ENCODE results near the gene DTNB.

Gene DTNB

DNA sequence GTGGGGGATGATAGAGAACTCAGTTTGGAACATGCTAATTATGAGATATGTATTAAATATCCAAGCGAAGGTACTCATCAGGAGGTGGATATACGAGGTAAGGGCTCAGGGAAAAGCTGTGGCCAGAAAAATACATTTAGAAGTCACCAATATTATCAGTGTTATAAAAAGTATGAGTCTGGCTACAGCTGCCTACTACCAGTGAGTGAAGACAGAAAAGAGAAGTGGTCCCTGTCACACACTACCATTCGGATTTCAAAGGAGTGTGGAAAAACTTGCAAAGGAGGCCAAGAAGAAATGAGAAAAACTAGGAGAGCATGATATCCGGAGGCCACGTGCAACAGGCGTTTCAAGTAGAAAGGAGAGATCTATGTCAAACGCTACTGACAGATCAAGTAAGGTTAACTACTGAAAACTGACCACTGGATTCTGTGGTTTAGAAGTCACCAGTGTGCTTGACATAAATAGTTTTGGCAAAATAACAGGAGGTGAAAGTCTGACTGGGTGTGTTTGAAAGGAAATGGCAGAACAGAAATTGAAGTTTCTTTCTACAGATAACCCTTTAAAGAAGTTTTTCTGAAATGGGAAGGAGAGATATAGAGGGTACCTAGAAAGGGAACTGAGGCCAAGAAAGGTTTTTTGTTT, 213.0 kb downstream of the DTNB start:
- DNase-seq (ENCODE audit: low spot score), result no peak

DNA sequence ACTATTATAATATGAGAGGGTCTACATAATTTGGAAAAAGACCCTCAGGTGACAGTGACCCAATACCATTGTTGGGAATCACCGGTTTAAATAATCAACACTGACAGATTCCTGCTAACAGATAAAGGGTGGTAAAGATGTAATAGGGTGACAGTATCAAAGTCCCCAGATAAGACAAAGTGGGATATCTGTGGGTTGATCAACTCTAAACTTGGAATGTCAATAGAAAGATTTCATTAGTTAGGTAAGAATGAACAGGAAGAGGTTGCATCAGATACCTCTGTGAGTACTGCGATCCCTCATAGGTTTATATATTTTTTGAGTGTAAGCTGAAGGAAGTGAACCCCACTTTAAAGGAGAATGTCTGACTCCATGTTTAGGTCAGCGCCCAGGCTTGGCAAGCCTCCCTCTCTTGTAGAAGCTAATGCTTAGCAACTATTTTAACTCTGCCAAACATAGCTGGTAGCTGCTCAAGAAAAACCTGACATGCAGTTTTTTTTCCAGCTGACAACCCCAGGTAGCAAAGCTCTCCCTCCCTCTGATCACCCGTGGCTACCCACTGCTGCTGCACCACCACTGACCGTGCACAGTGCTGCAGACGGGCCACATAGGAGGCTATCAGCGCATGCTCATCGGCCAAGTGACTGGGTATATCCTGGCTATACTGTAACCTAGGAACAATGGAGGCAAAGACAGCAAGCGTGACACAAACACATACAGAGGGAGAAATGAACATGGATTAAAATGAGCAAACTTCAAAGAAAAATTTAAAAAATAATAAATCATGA, 218.4 kb downstream of the DTNB start:
- no peak for DNase-seq (ENCODE audit: low spot score)

- DNase-seq (ENCODE audit: low spot score), result peak; percentile 25
These were observed 220.0 kb downstream of the DTNB start for GRCh38 chr2:25453199-25453905.

GRCh38 chr2:25448808-25449207, 224.6 kb downstream of the DTNB start:
- no peak for DNase-seq (ENCODE audit: low spot score)

- DNase-seq (ENCODE audit: low spot score), result no peak
These were observed 226.4 kb downstream of the DTNB start for GRCh38 chr2:25447018-25447417.

DNA sequence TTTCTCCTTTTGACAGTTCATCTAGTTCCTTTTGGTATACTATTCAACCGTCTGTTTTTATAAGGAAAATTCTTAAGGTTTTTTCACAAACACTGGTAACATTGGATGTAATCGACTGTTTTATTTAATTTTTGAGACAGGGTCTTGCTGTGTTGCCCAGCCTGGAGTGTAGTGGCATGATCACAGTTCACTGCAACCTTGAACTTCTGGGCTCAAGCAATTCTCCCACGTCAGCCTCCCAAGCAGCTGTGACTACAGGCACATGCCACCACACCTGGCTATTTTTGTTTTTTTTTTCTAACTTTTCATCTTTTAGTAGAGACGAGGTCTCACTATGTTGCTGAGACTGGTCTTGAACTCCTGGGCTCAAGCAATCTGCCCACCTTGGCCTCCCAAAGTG, 227.3 kb downstream of the DTNB start:
- no peak for DNase-seq (ENCODE audit: low spot score)

- no peak for DNase-seq (ENCODE audit: low spot score)
These were observed 227.9 kb downstream of the DTNB start for GRCh38 chr2:25445464-25445863.

- no peak for DNase-seq (ENCODE audit: low spot score)
These were observed 228.6 kb downstream of the DTNB start for GRCh38 chr2:25444608-25445270.

- DNase-seq (ENCODE audit: low spot score), result no peak
These were observed 229.6 kb downstream of the DTNB start for GRCh38 chr2:25443766-25444165.

DNA sequence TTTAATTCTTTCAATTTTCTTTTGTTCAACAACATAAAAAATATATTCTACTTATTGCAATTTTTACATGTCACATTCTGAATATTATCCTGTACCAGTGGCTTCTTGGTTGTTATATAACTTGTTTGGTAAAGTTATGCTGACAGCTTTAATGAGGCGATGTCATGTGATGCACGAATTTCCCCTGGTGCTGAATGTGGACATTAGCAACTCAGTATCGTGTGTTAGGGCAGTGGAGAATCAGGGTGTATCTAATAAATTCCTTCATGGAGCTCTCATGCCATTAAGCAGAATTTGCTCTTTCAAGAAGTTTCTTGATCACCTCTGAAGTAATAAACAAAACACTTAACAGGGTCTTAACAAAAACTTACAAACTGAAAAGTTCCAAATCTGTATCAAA, 232.0 kb downstream of the DTNB start:
- no peak for DNase-seq (ENCODE audit: low spot score)

DNA sequence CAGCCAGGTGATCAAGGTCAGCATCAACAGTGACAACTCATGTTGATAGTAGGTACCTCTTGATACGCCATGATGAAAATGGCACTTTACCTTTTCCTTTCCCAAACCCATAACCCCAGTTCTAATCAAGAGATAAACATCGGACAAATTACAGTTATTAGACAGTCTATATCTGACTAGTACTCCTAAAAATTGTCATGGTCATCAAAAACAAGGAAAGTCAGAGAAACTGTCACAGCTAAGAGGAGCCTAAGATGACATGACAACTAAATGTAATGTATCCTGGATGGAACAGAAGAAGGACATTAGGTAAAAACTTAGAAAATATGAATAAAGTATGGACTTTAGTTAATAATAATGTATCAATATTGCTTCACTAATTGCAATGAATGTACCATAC, 234.6 kb downstream of the DTNB start:
- no peak for DNase-seq (ENCODE audit: low spot score)

DNA sequence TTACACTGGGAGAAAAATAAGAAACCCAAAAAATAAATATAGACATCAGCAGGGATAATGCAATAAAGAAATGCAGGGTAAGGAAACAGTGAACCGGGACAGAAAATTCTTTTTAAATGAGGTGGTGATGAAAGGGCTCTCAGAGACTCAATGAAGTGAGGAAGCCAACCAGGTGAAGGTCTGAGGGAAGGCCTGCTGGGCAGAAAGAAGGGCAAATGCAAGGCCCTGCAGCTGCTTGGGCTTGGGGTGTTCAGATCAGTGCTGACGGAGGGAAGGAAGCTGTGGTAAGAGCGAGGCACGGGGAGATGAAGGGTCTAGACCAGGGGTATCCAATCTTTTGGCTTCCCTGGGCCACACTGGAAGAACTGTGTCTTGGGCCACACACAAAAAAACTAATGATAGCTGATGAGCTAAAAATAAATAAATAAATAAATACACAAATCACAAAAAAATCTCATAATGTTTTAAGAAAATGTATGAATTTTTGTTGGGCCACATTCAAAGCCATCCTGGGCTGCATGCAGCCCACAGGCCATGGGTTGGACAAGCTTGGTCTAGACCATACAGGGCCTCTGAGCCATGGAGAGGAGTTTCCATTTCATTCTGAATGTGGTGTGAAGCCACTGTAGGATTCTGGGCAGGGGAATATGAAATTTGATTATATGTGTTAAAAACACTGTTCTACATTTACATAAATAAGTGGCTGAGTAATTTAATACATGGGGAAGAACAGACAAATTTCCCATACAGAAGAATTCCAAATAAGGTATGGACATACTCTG, 235.3 kb downstream of the DTNB start:
- no peak for DNase-seq (ENCODE audit: low spot score)

GRCh38 chr2:25435421-25435820, 238.0 kb downstream of the DTNB start:
- no peak for DNase-seq (ENCODE audit: low spot score)

DNA sequence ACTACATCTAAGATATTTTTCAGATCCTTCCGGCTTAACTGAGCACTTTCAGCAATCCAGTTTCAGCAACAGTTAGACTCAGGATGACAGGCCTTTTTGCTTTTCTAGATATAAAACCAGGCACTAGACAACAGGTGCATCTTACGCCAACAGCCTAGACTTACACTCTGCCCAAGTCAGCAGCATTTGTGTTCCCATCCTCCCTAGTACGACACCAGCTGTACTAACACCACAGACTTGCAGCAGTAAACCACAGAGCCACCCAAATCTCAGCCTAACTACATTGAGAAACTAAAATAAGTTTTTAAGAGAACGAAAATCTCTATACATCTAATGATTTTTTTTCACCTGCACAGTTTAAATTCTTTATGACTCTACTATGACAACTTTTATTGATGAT, 241.8 kb downstream of the DTNB start:
- no peak for DNase-seq (ENCODE audit: low spot score)

DNA sequence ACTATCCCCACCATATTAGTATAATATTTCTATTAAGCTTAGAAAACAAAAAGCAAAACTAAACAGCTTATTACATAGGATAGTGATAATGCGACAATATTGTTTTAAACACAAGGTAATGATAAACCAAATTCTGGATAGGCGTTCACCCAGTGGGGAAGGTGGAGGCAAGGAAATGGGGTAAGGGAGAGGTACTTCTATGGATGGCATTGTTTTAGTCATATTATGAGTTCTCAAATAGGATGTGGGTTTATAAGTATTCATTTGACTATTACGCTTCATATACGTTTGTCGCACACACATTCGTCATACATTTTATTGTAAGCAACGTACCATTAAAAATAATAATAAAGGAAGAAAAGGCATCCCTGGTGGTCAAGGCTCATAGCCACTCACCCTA, 242.8 kb downstream of the DTNB start:
- DNase-seq (ENCODE audit: low spot score), result no peak

DNA sequence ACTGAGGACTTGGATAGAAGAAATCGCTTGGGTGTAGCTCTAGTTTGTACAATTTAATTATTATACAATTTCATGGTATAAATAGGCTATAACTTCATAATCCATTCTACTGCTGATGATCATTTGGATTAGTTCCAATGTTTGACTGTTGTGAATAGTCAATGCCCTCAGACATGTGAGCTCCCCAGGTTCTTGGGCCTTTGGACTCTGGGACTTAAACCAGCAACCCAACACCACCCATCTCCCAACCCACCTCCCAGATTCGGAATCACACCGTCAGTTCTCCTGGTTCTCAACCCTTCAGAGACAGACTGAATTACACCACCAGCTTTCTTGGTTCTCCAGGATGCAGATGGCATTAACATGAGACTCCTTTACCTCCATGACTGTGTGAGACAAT, 247.1 kb downstream of the DTNB start:
- DNase-seq (ENCODE audit: low spot score), result no peak

DNA sequence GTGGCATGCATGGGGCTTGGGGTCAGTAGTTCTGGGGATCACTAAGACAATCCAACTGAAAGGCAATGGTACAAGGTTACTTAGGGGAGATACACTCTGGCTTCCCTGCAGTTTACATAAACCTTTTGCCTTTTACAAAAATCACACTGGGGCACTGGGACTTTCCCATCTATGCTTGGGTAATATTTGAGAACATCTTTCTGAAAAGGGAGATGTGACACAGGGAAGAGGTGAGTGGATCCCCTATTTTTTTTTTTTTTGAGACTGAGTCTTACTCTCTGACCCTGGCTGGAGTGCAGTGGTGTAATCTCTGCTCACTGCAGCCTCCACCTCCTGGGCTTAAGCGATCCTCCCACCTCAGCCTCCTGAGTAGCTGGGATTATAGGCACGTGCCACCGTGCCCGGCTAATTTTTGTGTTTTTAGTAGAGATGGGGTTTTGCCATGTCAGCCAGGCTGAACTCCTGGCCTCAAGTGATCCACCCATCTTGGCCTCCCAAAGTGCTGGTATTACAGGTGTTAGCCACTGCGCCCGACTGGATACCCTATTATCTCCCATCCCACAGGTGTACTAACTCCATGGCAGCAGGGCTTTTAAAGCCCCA, 248.8 kb downstream of the DTNB start:
- no peak for DNase-seq (ENCODE audit: low spot score)

DNA sequence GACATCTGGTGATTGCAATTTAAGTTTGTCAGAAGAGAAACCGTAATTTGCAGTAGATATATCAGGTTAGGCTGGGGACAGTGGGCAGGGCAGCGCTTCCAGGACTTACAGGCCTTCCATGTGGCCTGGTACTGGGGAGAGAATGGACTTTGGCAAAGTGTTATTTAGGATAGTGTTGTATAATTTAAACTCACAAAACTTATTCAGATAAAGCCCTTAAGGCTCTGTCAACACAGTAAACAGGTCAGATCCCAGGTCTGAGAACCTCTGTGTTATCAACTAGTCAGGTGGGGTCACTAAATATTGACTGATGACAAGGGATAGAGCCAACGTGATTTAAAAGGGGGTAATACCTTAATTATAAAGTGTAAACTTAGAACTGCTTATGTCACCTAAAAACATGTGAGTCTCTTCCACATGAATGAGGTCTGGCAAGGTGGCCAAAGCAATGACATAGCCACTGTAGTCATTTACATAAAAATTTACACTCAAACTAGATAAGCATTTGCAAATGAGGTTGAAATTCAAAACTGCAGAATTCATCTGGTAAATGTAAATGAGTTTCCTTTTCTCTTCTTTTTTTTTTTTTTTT, 251.5 kb downstream of the DTNB start:
- no peak for DNase-seq (ENCODE audit: low spot score)

DNA sequence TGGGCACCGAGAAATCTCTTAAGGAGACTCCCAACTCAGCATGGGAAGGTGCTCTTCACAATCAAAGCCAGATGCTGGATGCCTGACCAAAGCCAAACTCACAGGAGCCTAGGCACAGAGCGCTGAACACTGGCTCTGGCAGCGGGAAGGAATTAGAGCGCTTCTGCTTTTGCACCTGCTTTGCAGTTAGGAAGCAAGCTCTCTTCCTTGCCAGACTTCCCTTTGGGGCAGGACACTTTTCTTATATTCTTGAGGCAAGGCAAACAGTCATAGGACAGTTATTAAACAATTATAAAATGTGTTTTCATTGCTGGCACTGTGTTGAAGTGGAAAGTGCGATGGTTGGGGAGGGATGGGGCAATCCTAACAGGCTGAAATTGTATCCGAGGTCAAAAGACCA, 252.1 kb downstream of the DTNB start:
- no peak for DNase-seq (ENCODE audit: low spot score)

- DNase-seq (ENCODE audit: low spot score), result no peak
These were observed 252.5 kb downstream of the DTNB start for GRCh38 chr2:25420820-25421237.

- no peak for DNase-seq (ENCODE audit: low spot score)
These were observed 253.6 kb downstream of the DTNB start for GRCh38 chr2:25419678-25420242.

All from AG20443 (cell line).